ENCODE measurements around the gene KCNJ12.
"Not testable (repeated sequence)": the region's sequence is repeated elsewhere in the genome, so short reads cannot be mapped to it uniquely, and the experiment has no call there.

KCNJ12 gene

DNA sequence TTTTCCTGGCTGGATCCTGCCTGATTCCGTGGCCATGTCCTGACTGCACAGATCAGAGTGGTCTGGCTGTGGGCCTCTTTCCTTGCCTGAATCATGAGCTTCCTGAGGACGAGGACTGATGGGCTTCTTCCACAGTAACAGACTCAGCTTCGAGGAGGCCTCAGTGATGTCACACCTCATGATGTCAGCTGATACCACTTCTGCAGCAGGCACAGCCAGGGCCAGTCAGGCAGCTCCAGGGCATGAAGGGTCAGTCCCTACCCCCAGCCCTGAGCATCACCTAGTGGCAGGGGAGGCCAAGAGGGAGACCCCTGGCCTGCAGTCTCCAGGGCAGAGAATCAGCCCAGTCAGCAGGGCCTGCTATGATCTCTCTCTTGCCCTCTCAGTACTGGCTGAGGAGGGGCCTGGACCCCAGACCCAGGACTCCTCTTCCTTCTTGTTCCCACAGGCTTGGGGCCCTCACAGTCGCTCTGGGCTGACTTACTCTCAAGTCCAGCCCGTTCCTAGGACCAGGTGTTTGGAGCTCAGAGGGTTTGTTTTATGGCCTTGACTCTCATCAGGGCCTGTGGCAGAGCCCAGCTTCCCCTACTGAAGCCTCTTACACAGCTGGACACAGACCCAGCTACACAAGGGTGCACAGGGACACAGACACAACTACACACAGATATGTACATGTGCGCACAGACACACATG, 26.7 kb upstream of the KCNJ12 start:
- not testable (repeated sequence) for DNase-seq (ENCODE audit: low read depth in 2 of 2)

DNA sequence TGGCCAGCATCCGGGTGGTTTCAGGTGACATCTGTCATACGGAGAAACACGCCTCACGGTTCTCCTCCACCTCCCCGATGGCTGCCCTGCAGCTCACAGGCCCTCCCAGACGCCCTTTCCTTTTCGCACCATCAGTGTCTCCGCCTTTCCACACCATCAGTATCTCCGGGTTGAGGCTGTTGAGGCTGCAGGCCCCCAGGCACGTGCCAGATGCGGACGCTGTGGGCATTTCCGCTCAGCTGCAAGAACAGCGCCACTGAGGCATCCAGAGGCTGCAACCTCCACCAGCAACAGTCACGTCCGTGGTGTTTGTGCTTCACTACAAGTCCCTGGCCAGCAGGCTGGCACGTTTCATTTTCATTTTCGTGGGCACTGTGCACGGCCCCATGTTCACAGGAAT, 25.7 kb upstream of the KCNJ12 start:
- not testable (repeated sequence) for DNase-seq (ENCODE audit: low read depth in 2 of 2)

DNA sequence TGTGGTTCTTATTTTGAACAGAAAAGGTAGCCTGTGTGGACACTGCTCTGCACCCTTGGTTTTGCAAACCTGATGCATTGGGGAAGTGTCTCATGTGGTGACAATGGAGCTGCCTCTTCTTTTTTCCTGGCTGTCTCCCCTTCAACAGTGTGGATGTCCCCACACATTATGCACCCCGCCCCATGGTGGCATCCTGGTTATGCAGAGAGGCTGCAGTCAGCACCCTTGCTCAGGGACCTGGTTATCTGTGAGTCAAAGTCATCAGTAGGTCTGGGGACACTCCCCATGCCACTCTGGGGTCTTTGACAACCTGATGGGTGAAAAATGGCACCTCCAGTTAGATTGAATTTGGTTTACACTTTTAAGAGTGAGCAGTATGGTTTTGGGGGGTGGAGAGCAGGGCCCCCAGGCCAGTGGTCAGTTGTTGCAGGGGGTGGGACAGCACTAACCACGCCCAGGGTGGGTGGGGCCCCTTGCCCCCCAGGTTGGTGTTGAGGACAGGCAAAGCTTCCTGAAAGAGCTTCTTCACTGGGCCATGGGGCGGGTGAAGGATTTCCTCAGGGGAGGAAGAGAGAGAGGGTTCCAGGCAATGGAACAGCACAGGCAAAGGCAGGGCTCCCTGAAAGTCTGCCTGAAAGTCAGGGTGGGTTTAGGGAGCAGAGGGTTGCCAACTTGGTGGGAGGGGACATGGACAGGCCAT, 24.6 kb upstream of the KCNJ12 start:
- no peak for DNase-seq (ENCODE audit: low read depth in 2 of 2)

DNA sequence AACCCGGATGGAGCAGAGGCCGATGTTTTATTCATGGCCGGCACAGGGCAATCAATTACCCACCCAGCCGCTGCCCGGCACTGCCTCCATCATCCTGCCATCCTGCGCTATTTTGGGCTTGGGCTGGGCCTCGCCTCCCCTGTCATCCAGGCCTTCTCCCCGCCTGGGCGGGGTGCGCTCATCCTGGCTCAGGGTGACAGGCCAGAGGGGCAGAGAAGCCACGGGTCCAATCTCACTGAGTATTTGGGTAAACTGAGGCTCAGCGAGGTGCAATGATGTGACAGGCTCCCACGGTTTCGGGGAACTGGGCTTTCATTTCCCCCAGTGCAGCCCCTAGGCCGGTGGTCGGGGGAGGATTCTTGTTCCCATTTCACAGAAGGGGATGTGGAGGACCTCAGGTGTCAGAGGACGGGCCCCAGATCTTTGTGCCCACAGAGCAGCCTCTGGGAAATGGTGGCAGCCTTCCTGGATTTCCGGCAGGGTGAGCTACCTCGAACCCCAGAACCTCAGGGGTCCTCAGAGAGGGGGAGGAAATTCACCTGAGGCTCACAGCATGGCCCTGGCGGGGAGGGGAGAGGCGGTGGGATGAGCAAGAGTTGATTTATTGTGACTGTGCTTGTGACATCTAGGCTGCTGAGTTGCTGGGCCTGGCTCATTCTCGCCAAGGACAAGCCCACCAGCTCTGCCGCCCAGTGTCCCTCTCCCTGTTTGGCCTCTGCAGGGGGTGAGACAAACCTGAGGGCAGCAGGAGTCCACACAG, 23.8 kb upstream of the KCNJ12 start:
- DNase-seq (ENCODE audit: low read depth in 2 of 2): no peak

DNA sequence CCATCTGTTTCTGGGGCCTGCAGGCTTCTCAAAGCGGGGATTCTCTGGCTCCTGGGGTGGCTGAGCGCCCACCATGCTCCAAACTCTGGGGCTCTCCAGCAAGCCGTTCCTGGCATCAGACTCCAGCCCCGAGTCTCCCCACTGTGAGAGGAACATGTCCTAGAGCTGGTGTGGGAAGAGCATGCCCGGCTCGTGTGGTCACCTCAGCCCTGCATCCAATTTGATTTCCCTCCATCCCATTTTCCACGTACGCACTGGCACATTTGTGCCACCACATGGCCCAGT, 23.2 kb upstream of the KCNJ12 start:
- DNase-seq (ENCODE audit: low read depth in 2 of 2): no peak

DNA sequence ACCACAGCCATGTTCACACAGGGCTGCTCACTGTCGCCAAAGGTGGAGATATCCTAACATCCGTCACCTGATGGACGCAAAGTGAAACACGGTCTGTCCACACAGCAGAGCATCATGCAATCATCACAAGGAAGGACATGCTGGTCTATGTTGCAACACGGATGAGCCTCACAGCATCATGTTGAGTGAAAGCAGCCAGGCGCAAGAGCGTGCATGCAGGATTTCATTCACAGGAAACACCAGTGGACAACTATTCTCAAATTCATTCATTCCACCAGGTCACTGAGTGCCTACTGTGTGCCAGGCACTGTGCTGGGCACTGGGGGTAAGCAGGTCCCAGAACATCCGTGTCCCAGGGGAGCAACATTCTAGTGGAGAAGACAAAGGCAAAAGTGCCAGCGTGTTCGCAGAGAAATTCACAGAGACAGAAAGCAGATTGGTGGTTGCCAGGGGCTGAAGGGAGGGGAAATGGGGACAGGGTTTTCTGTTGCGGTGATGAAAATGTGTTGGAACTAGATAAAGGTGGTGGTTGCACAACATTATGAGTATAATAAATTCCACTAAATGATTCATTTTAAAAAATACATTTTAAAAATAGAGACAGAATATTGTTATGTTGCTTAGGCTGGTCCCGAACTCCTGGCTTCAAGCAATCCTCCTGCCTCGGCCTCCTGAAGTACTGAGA, 22.7 kb upstream of the KCNJ12 start:
- DNase-seq (ENCODE audit: low read depth in 2 of 2): no peak

DNA sequence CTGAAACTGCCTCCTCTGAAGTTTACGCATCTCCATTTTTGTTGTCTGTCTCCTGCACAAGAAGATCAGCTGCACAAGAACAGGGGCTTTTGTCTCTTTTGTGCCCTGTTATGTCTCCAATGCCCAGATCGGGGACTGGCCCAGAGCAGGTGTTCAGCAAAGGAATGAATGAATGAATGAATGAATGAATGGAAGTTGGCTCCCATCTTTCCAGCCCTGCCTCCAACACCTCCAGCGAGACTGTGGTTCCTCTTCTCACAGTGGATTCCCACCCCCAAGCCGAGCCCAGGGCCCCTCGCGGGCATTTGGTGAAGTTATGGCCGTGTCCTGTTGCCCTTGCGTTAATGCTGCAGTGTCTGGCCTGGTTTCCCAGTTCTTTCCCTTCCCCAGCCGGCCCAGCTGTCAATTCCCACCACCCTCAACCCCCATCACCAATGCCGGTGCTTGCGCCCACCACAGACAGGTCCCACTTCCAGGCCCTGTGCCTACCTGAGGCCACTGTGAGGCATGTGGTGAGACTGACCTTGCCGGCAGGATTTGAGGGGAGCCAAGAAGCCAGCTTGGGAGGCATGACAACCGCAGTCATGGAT, 21.3 kb upstream of the KCNJ12 start:
- DNase-seq (ENCODE audit: low read depth in 2 of 2): no peak

DNA sequence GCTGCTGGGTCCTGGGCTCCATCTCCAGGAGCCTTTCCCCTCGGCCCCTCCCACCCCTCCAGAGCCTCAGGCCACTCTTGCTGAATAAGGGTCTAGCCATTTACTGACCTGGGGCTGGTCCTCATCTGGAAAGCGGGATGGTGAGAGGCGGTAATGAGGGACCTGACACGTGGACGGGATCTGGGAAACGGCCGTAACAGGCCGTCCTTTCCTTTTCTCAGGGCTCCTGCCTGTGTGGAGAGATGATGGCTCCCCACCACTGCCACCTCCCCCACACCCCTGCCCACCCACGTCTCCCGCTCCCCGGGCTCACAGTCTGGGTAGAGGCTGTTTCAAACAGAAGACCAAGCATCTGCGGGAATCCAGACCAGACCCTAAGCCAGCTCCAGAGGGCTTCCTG, 20.6 kb upstream of the KCNJ12 start:
- DNase-seq (ENCODE audit: low read depth in 2 of 2): no peak

DNA sequence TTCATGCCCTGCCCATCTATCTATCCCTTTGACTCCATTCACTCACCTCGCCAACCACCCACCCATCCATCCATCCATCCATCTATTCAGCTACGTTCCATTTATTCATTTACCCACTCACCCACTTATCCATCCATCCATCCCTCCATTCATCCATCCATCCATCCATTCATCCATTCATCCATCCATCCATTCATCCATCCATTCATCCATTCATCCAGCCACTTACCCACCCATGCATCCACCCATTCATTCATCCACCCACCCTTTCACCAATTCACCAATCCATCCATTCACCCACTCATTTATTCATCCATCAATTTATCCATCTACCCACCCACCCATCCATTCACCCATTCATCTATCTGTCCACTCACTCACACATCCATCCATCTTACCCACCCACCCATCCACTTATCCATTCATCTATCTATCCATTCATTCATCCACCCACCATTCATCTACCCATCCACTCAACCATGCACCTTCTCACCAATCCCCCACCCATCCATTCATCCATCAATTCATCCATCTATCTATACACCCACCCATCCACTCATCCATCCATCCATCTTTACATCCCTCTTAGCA, 19.5 kb upstream of the KCNJ12 start:
- no peak for DNase-seq (ENCODE audit: low read depth in 2 of 2)

DNA sequence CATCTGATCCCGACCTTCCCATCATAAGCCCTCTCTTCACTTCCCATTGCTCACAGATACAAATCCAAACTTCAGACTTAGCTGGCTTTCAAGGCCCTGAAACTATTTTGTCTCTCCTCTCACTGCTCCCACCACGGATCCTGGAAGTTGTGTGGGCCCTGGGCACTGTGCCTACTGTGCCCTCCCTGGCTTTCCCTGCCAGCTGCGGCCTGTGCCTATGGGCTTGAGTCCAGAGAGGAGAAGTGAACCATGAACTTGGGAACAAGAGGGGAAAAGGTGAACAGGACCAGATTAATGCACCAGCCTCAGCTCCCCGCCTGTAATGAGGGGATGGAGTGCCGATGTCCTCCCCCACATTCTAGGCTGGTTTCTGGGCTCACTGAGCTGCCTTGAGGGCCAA, 18.9 kb upstream of the KCNJ12 start:
- no peak for DNase-seq (ENCODE audit: low read depth in 2 of 2)

DNA sequence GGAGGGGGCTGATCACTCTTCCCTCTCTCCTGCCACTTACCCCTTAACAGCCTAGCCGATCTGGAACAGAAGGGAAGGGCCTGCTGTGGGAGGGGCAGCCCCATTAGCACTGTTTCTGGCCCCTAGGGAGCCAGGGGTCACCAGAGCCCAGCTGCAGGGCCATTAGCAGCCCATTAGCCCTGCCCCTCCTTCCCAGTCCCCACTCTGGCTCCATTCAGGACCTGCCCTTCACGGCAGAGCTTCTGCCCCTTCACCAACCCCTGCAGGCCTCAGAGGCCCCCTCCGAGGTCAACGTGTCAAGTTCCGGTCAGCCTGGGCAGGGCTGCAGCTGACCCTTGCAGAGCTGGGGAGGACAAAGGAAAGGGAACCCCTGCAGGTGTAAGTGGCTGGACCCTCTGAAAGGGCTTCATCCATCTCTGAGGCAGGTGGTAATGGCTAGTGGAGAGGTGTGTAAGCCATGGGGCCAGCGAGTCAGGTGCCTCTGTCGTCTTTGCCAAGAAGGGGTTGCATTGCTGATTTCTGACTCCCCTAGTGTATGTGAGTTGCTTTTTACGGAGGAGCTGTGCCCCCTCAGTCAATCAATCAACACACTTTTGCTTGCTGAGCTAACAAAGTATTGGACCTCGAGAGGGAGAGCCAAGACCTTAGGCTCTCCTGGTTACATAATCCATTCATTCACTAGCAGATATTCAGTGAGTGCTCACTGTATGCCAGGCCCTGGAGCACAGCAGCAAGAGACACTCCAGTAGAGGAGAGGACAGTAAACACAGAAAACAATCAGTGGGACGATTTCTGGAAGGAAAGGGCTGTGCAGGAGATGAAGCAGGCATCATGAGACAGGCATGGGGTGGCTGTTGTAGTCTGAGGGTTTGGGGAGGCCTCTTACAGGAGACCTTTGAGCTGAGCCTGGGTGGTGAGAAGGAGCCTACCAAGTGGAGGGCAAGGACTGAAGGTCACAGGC, 18.2 kb upstream of the KCNJ12 start:
- no peak for DNase-seq (ENCODE audit: low read depth in 2 of 2)

DNA sequence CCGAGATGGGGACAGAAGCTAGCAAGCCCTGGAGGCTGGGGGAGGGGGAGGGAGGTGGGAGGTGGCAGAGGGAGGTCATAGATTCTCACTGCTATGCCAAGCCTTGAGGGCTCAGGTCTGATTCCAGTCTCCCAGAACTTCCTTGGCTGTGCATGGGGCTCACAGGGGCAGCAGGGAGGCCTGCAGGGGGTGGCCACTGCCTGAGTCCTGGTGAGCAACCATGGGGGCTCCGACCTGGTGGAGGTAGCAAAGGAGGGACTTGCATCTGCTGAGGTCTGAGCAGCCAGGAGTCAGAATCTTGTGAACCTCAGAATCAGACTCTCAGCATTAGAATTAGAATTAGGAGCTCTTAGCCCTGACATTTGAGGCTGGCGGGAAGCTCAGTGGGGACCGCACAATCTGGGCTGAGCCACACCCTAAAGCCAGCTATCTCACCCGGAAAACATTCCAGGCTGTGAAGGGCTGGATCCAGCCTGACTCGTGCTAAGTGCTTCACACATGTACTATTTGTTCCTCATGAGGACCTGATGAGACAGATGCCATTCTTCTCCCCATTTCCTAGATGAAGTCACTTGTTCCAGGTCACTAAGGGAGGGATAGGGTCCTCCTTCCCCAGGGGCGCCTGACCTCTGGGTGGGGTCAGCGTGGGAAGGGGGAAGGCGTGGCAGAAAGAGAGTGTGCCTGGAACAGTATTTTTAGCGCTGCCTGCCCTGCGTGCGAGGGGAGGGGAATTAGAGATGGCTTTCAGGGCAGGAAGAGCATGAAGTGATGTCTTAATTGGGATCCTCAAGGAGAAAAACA, 17.3 kb upstream of the KCNJ12 start:
- no peak for DNase-seq (ENCODE audit: low read depth in 2 of 2)

DNA sequence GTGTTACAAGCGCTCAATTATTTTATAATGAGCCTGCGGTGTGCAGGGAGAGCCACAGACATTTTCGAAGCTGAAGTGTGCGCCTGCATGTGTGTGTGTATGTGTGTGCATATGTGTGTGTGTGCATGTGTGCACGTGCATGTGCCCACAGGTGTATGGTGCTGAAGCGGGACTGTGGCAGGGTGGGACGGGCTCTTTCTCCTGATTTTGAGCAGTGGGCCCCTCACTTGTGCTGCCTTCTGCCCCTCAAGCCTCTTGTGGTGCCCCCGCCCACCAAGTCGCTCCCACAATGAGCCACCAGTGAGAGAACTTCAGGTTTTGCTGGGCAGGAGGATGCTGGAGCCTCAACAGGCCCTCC, 16.7 kb upstream of the KCNJ12 start:
- DNase-seq (ENCODE audit: low read depth in 2 of 2): no peak

DNA sequence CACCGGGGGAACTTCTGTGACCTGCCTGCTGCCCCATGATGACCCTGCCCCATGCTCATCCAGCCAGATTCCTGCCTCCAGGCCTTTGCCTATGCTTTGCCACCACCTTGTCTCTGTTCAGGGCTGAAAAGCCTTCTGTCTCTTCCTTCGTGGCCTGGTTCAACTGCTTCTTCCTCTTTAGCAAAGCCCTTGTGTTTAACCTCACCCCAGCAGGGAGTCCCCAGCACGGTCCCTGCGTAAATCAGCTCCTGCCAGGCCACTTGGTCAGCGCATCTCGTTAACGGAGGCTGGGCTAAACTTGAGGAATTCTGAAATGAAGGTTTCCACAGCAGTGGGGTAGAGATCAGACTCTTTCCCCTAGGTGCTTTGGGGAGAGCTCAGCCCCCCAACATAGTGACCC, 16.1 kb upstream of the KCNJ12 start:
- DNase-seq (ENCODE audit: low read depth in 2 of 2): no peak

DNA sequence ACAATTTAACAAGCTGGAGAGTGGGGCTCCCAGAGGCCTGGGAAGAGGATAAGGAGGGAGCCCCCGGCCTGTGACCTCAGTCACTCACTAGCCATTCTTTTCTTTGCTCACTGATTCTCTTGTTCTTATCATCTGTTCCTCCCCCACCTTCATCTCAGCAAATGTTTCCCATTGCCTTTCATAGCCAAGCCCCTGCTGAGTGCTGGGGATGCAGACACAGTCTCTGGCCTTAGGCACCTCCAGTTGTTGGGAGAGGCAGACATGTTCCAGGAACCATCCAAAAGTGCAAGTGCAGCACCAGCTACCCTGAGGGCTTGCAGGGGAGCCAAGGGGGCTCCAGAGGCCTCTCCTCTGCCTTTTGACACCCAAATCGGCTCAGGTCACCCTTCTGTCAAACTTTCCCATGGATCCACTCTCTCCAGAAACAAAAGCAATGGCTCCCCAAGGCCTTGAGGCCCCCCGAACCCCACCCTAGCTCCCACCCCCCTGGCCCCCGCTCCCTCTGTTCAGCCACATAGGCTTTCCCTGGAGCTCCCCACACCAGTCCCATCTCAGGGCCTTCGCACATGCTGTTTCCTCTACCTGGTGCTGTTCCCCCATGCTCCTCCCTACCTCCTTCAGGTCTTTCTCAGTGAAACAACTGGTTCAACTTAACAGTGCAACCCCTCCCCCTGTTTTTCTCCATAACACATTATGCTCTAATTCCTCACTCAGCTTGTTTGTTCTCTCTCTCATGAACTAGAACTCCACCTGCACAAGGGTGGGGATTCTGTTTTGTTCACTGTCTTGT, 14.9 kb upstream of the KCNJ12 start:
- DNase-seq (ENCODE audit: low read depth in 2 of 2): no peak

DNA sequence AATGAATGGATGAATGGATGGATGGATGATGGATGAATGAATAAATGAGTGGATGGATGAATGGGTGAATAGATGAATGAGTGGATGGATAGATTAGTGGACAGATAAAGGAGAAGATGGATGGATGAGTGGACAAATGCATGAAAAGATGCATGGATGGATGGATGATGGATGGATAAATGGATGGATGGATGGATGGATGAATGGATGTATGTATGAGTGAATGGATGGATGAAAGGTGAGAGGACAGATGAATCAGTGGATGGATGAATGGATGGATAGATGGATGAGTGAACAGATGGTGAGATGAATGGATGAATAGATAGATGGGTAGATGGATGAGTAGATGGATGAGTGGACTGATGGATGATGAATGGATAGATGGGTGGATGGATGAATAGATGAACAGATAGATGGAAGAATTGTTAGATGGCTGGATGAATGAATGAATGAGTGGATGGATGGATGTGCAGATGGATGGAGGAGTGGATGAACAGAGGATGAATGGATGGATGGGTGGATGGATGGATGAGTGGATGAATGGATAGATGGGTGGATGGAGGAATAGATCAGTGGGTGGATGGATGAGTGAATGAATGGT, 13.7 kb upstream of the KCNJ12 start:
- DNase-seq (ENCODE audit: low read depth in 2 of 2): no peak

DNA sequence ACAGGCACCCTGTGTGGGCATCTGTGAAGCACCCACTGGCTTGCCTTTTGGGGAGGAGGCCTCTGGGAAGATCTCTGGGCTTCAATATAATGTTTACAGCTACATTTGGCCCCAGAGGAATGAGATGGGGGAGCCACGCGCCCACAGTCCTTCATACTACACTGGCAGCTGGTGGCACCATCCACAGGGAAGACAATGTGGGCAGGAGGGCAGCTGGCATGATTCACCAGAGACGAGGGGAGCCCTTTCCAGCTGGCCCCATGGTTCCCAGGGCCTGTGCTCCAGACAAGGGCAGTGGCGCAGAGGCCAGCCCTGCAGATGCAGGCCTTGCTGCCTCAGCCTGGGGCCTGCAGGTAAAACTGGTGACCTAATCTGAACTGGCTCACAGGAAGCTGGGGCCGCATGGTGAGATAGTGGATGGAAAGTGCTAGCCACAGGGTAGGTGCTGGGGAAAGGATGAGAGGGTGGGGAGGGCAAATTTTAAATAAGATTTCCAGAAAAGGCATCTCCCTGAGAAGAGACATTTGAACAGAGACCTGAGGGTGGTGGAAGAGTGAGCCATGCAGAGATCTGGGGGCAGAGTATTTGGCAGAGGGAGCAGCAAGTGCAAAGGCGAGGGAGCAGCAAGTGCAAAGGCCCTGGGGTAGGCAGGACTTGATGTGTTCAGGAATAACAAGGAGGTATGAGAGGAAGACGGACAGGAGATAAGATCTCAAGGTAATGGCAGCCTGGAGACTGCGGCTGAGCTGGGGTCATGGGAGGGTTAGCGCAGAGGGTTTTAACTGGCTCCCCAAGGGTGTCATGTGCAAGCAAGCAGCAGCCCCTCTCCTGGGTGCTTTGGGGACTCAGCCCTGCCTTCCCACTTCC, 12.1 kb upstream of the KCNJ12 start:
- no peak for DNase-seq (ENCODE audit: low read depth in 2 of 2)

DNA sequence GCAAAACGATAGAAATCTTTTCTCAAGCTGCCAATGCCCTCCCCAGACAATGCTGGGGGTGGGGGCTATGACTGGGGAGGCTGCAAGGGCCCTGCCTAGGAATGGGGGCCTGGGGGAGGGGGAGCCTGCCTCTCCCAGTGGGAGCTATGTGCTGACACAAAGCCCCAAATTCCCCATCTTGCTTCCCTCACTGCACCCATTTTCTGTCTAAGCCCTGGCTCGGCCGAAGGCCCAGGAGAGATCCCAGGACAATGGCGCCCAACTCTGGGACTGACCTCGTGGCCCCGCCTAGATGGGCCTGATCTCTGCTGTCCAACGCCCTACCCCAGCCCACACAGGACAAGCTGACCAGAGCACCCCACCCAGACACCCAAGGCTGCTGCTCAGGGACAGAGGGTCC, 11.1 kb upstream of the KCNJ12 start:
- no peak for DNase-seq (ENCODE audit: low read depth in 2 of 2)
